ENCODE results near the gene ECHS1.

GRCh38 chr10:133384071-133384470, 10.9 kb upstream of the ECHS1 start:
- TF ChIP-seq POLR2A (IDR thresholded peaks at IDR 0.05) = no peak
- no peak for TF ChIP-seq CTCF (IDR thresholded peaks at IDR 0.05)
- no peak for TF ChIP-seq EP300 (IDR thresholded peaks at IDR 0.05)
